Thoracic aorta (tissue), 2 donors: ENCODE data around the gene NUP210. TPM values are rescaled to one million over a fixed set of nuclear protein-coding genes. Genes with fewer than 3 reads are reported as not detected.

ENCODE experiments used
- ATAC-seq: fragments of 150-250 bp; one replicate; pipeline ENCODE4 v1.8.0; 2017; ENCODE audit warnings: low read depth; ENCODE audit not compliant: insufficient number of reproducible peaks, low FRiP score
- DNase-seq: peaks from one replicate; pipeline ENCODE4 v3.0.0-alpha.2; 2020; ENCODE audit warnings: low spot score
- H3K27ac ChIP-seq, 2 donors: fragments of 200-600 bp; sonication (generic); 1 replicate in 1 of 2; 2 replicates in 1 of 2; pipeline ENCODE4 v1.5.1; 2016; ENCODE audit warnings: mild to moderate bottlenecking in 2 of 2, moderate library complexity in 2 of 2
- H3K27me3 ChIP-seq: fragments of 200-600 bp; sonication (generic); replicated peaks from 2 replicates; pipeline ENCODE4 v1.6.0; 2016; ENCODE audit warnings: mild to moderate bottlenecking; ENCODE audit not compliant: insufficient read depth
- H3K36me3 ChIP-seq: fragments of 200-600 bp; sonication (generic); one replicate; pipeline ENCODE4 v1.5.1; 2016
- H3K4me1 ChIP-seq, 2 donors: fragments of 200-600 bp; sonication (generic); 1 replicate in 1 of 2; 2 replicates in 1 of 2; pipeline versions ENCODE4 v1.5.1 to v1.6.0; 2016; ENCODE audit warnings: low read depth in 2 of 2, mild to moderate bottlenecking in 1 of 2; ENCODE audit not compliant: control insufficient read depth in 1 of 2
- H3K4me3 ChIP-seq: fragments of 200-600 bp; sonication (generic); 2 replicates; pipeline ENCODE4 v1.5.1; 2016; ENCODE audit warnings: mild to moderate bottlenecking
- H3K9me3 ChIP-seq: fragments of 200-600 bp; sonication (generic); 2 replicates; pipeline ENCODE4 v1.5.1; 2016
- CTCF ChIP-seq: fragments of 200-600 bp; sonication (generic); IDR thresholded peaks from one replicate; pipeline ENCODE4 v1.5.1; 2019; ENCODE audit warnings: antibody characterized with exemption
- total RNA-seq, 2 donors: library from RNA; depleted of rRNA; stranded (reverse); fragments of >200 nt; gene quantifications; one replicate each; pipeline versions ENCODE4 v1.1.0 to v1.2.3, GENCODE V29; 2016

NUP210 gene
- total RNA-seq, 2 donors from 2014 or later: 3.7 to 4.3 TPM

- no peaks in the 10 kb centered on the region for H3K4me1 ChIP-seq
- no peak for TF ChIP-seq CTCF
- no peaks in the 10 kb centered on the region for H3K27me3 ChIP-seq
- H3K4me3 ChIP-seq: no peak overlapping the region
- H3K27ac ChIP-seq: no peak overlapping the region
- no peaks in the 10 kb centered on the region for H3K36me3 ChIP-seq
- no peaks in the 10 kb centered on the region for H3K9me3 ChIP-seq
- ATAC-seq: no peak
- no peak for DNase-seq
Observed at GRCh38 chr3:13393427-13394360, 26.4 kb downstream of the NUP210 start.

GRCh38 chr3:13391308-13391707 lies 28.8 kb downstream of the NUP210 start:
- Histone ChIP-seq H3K27me3 (no peaks in the 10 kb centered on the region), H3K4me3 (no peak overlapping the region), H3K36me3 (no peaks in the 10 kb centered on the region), H3K27ac (no peak overlapping the region), H3K4me1 (no peaks in the 10 kb centered on the region), H3K9me3 (no peaks in the 10 kb centered on the region)
- no peak for TF ChIP-seq CTCF
- DNase-seq: no peak
- no peak for ATAC-seq

GRCh38 chr3:13389378-13389777 lies 30.7 kb downstream of the NUP210 start:
- no peak for TF ChIP-seq CTCF
- Histone ChIP-seq H3K4me1 (no peaks in the 10 kb centered on the region), H3K9me3 (no peaks in the 10 kb centered on the region), H3K4me3 (no peak overlapping the region), H3K36me3 (no peaks in the 10 kb centered on the region), H3K27ac (no peak overlapping the region), H3K27me3 (no peaks in the 10 kb centered on the region)
- ATAC-seq: no peak
- no peak for DNase-seq

- no peak for ATAC-seq
- Histone ChIP-seq H3K9me3 (no peaks in the 10 kb centered on the region), H3K4me1 (no peaks in the 10 kb centered on the region), H3K4me3 (no peak overlapping the region), H3K36me3 (no peaks in the 10 kb centered on the region), H3K27ac (no peak overlapping the region), H3K27me3 (no peaks in the 10 kb centered on the region)
- no peak for TF ChIP-seq CTCF
- no peak for DNase-seq
Observed at GRCh38 chr3:13388816-13389215, 31.3 kb downstream of the NUP210 start.

GRCh38 chr3:13385373-13385965 lies 34.7 kb downstream of the NUP210 start:
- no peak for TF ChIP-seq CTCF
- H3K4me1 ChIP-seq: peaks cover 11 to 15% of the 10 kb centered on the region in 2 donors
- no peak overlapping the region for H3K27ac ChIP-seq

More at GRCh38 chr3:13385373-13385965, 34.7 kb downstream of the NUP210 start:
- no peaks in the 10 kb centered on the region for H3K36me3 ChIP-seq
- H3K9me3 ChIP-seq: no peaks in the 10 kb centered on the region
- H3K27me3 ChIP-seq: no peaks in the 10 kb centered on the region
- H3K4me3 ChIP-seq: no peak overlapping the region
- DNase-seq (no peak), ATAC-seq (no peak)
